HepG2 (cell line): ENCODE results near the gene F8A1. TPM values are rescaled to one million over a fixed set of nuclear protein-coding genes. Genes with fewer than 3 reads are reported as not detected.

Experiments used
- ATAC-seq: fragments of 200-7000 bp; cut with Tn5 transposase; 3 replicates; pipeline ENCODE4 v1.9.1; 2020; ENCODE audit warnings: mild to moderate bottlenecking, moderate library complexity
- BruUV-seq: library from RNA; stranded (reverse); fragments of 400-500 nt; replicated peaks from 2 replicates; lab custom pipeline; 2021; lab: Mats Ljungman, UMichigan
- CTCF ChIA-PET: fragments of 300-600 bp; formaldehyde crosslinking; extraction: SDS; loops from one replicate; lab custom pipeline; 2021; ENCODE audit warnings: low total read pairs, inconsistent platforms, low intra/inter-chr PET ratio; lab: Yijun Ruan, JAX
- POLR2A ChIA-PET: fragments of 350-600 bp; sonication (Branson Sonifier 250); formaldehyde crosslinking; loops from one replicate; lab custom pipeline; 2020; ENCODE audit warnings: antibody characterized with exemption, inconsistent platforms; lab: Yijun Ruan, JAX
- DNase-seq: peaks from one replicate; pipeline ENCODE4 v3.0.0-alpha.2; 2015; ENCODE audit warnings: low spot score
- FAIRE-seq: peaks from 3 replicates; lab custom pipeline; 2011; peaks lifted over from hg19 to GRCh38; lab: Jason Lieb, UNC
- H2AFZ ChIP-seq: one replicate; pipeline ENCODE4 v1.6.1; 2011; ENCODE audit warnings: low read length, inconsistent platforms
- H3K27ac ChIP-seq: fragments of 300-600 bp; 3 replicates; pipeline ENCODE4 v1.8.0; 2011; ENCODE audit warnings: mixed run types, mild to moderate bottlenecking, mixed read lengths, low read length, inconsistent platforms; ENCODE audit not compliant: insufficient read depth; ENCODE audit errors: extremely low read length
- H3K27me3 ChIP-seq, 2 experiments: fragments of 200-600 bp in 1 of 2; 2 replicates in 1 of 2; 3 replicates in 1 of 2; pipeline versions ENCODE4 v1.6.0 to v1.8.0; 2011; ENCODE audit warnings: low read length in 2 of 2, mild to moderate bottlenecking in 2 of 2, moderate library complexity in 2 of 2, inconsistent platforms in 1 of 2; ENCODE audit not compliant: insufficient read depth in 2 of 2, control insufficient read depth in 1 of 2
- H3K36me3 ChIP-seq, 2 experiments: fragments of 200-600 bp in 1 of 2; replicated peaks in 1 of 2; 2 replicates in 1 of 2; 3 replicates in 1 of 2; pipeline versions ENCODE4 v1.5.1 to v1.8.0; 2011; ENCODE audit warnings: low read length in 2 of 2, inconsistent platforms in 1 of 2; ENCODE audit not compliant: insufficient read depth in 2 of 2, control insufficient read depth in 1 of 2
- H3K4me1 ChIP-seq: 2 replicates; pipeline ENCODE4 v1.5.1; 2012; ENCODE audit warnings: low read length, inconsistent platforms; ENCODE audit not compliant: insufficient read depth
- H3K4me2 ChIP-seq: 2 replicates; pipeline ENCODE4 v1.6.0; 2011; ENCODE audit warnings: low read depth, low read length, inconsistent platforms
- H3K4me3 ChIP-seq, 3 experiments: fragments of 200-600 bp in 1 of 3; sonication (generic), shearing (Covaris generic) in 1 of 3; replicated peaks in 1 of 3; 2 replicates each; pipeline ENCODE4 v1.5.1; 2011 to 2016; ENCODE audit warnings: low read length in 3 of 3, inconsistent platforms in 2 of 3, low read depth in 2 of 3, mild to moderate bottlenecking in 2 of 3, control low read depth in 1 of 3, mixed read lengths in 1 of 3; ENCODE audit not compliant: insufficient read depth in 1 of 3
- H3K79me2 ChIP-seq: one replicate; pipeline ENCODE4 v1.6.1; 2011; ENCODE audit warnings: low read length, inconsistent platforms; ENCODE audit not compliant: insufficient read depth
- H3K9ac ChIP-seq: 2 replicates; pipeline ENCODE4 v1.6.0; 2011; ENCODE audit warnings: mild to moderate bottlenecking, low read depth, low read length, inconsistent platforms; ENCODE audit not compliant: insufficient read depth
- H3K9me3 ChIP-seq: 2 replicates; pipeline ENCODE4 v1.5.1; 2012; ENCODE audit warnings: mild to moderate bottlenecking, low read length
- H4K20me1 ChIP-seq: 2 replicates; pipeline ENCODE4 v1.6.0; 2011; ENCODE audit warnings: inconsistent platforms, mild to moderate bottlenecking, low read length, moderate library complexity; ENCODE audit not compliant: insufficient read depth
- FOXK2 ChIP-seq: fragments of 450-650 bp; IDR thresholded peaks from 2 replicates; pipeline ENCODE4 v1.6.1; 2016
- MAFF ChIP-seq: IDR thresholded peaks from 2 replicates; pipeline ENCODE4 v1.6.1; 2011; ENCODE audit warnings: low read depth, low read length, improper control_type of control experiment
- PAWR ChIP-seq: sonication (generic); formaldehyde crosslinking; IDR thresholded peaks from 2 replicates; pipeline ENCODE4 v1.4.0; 2020; ENCODE audit warnings: missing genetic modification reagents, mild to moderate bottlenecking, borderline replicate concordance
- SETDB1 ChIP-seq: sonication (generic); formaldehyde crosslinking; IDR thresholded peaks from 2 replicates; pipeline ENCODE4 v1.5.1; 2020; ENCODE audit warnings: missing genetic modification reagents, mild to moderate bottlenecking, borderline replicate concordance
- SMAD1 ChIP-seq: sonication (generic); formaldehyde crosslinking; IDR thresholded peaks from 2 replicates; pipeline ENCODE4 v1.4.0; 2020; ENCODE audit warnings: missing genetic modification reagents, low read depth, mild to moderate bottlenecking, borderline replicate concordance
- SP140L ChIP-seq: sonication (generic); formaldehyde crosslinking; IDR thresholded peaks from 2 replicates; pipeline ENCODE4 v1.4.0; 2020; ENCODE audit warnings: missing genetic modification reagents, borderline replicate concordance
- ZFP36L1 ChIP-seq: sonication (generic); formaldehyde crosslinking; IDR thresholded peaks from 2 replicates; pipeline ENCODE4 v1.8.0; 2022; ENCODE audit warnings: mild to moderate bottlenecking, missing genetic modification reagents, moderate library complexity
- ZNF558 ChIP-seq: sonication (generic); formaldehyde crosslinking; IDR thresholded peaks from 2 replicates; pipeline ENCODE4 v1.9.0; 2022; ENCODE audit warnings: mild to moderate bottlenecking, missing genetic modification reagents, borderline replicate concordance
- ZNF788 ChIP-seq: sonication (generic); formaldehyde crosslinking; IDR thresholded peaks from 2 replicates; pipeline ENCODE4 v1.5.0; 2020; ENCODE audit warnings: mild to moderate bottlenecking, missing genetic modification reagents, borderline replicate concordance
- WGBS: methylation state at CpG from one replicate; pipeline ENCODE4 v1.1.6; 2017; ENCODE audit warnings: low lambda C conversion rate; 5-methylcytosine and 5-hydroxymethylcytosine counted together
- in situ Hi-C: cut with HindIII; loops from 2 replicates; pipeline ENCODE4 v1.10.0; 2017; ENCODE audit warnings: low pct_unique_long_range_greater_than_20kb; ENCODE audit not compliant: extremely low pct_ligation_motif_present
- intact Hi-C: fragments of 100-400 bp; cut with micrococcal nuclease; formaldehyde crosslinking; loops from one replicate; pipeline ENCODE4 v1.10.0; 2022; ENCODE audit not compliant: unreplicated experiment
- polyA plus RNA-seq, 8 experiments: library from polyadenylated mRNA; depleted of rRNA in 3 of 8; stranded (reverse) in 7 of 8; unstranded in 1 of 8; fragments of >200 nt; fragmentation: Illumina TruSeq in 4 of 8; extraction: Trizol in 4 of 8; gene quantifications; 2 replicates each; pipeline versions ENCODE4 v1.2.1 to v1.2.3, GENCODE V29; 2011 to 2016; ENCODE audit warnings: low read depth in 4 of 8, missing spikeins in 1 of 8, mixed read lengths in 1 of 8; ENCODE audit not compliant: insufficient read depth in 1 of 8
- total RNA-seq, 5 experiments: library from RNA; depleted of rRNA; stranded (reverse); fragments of >200 nt; fragmentation: Illumina TruSeq; extraction: Trizol; gene quantifications; 2 replicates each; pipeline ENCODE4 v1.2.3, GENCODE V29; 2016; ENCODE audit warnings: low read depth in 1 of 5
- TF ChIP-seq, protein P1 (sequence below): IDR thresholded peaks from 2 replicates; pipeline ENCODE4 v1.6.1; 2016; ENCODE audit warnings: missing biosample characterization, missing genetic modification reagents, low read depth
- TF ChIP-seq, protein P2 (sequence below): sonication (generic); formaldehyde crosslinking; IDR thresholded peaks from 2 replicates; pipeline ENCODE4 v1.4.0; 2020; ENCODE audit warnings: missing genetic modification reagents
- TF ChIP-seq, protein P3 (sequence below): sonication (generic); formaldehyde crosslinking; IDR thresholded peaks from 2 replicates; pipeline ENCODE4 v1.4.0; 2020; ENCODE audit warnings: low read depth, mild to moderate bottlenecking, missing genetic modification reagents

The F8A1 gene
- total and polyA plus RNA-seq, 2 of the 13 experiments (the other 11 are each of a cell fraction or from before 2014, with no cell fraction given), result 3.6 to 5.0 TPM

DNA sequence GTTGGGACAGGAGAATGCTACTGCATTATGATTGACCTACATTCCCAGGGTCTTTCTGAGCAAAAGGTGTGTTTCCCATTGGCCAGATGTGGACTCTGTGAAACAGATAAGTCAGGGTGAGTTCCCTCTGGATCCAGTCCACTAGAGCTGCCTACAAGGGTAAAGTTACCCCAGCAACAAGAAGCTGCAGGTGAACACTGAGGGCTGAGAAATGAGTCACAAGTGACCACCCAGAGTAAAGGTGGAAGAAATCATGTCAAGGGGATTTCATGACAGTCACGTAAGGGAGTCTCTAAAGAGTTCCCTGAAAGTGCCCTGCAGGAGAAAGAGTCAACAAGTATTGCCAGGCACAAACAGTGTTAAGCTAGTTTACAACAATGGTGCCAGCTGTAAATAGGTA is 16.3 kb downstream of the F8A1 start:
- Histone ChIP-seq H3K27ac (no peak overlapping the region), H3K27me3 (no peaks in the 10 kb centered on the region), H3K9me3 (no peaks in the 10 kb centered on the region), H3K4me1 (no peaks in the 10 kb centered on the region), H2AFZ (no peak overlapping the region), H3K4me3 (no peak overlapping the region), H4K20me1 (no peaks in the 10 kb centered on the region), H3K36me3 (no peaks in the 10 kb centered on the region), H3K9ac (no peak overlapping the region), H3K79me2 (no peaks in the 10 kb centered on the region), H3K4me2 (no peak overlapping the region)
- ChIA-PET POLR2A (no interaction called here), CTCF (no interaction called here)
- in situ Hi-C loops, result no loop called here
- intact Hi-C loops, result no loop called here
- TF ChIP-seq ZNF558 (CRISPR knock-in tag) (no peak), MAFF (no peak), SETDB1 (CRISPR knock-in tag) (no peak), PAWR (CRISPR knock-in tag) (no peak), SP140L (CRISPR knock-in tag) (no peak), ZFP36L1 (CRISPR knock-in tag) (no peak), ZNF788 (no peak), SMAD1 (CRISPR knock-in tag) (no peak), FOXK2 (no peak)
- TF ChIP-seq, protein P1, sequence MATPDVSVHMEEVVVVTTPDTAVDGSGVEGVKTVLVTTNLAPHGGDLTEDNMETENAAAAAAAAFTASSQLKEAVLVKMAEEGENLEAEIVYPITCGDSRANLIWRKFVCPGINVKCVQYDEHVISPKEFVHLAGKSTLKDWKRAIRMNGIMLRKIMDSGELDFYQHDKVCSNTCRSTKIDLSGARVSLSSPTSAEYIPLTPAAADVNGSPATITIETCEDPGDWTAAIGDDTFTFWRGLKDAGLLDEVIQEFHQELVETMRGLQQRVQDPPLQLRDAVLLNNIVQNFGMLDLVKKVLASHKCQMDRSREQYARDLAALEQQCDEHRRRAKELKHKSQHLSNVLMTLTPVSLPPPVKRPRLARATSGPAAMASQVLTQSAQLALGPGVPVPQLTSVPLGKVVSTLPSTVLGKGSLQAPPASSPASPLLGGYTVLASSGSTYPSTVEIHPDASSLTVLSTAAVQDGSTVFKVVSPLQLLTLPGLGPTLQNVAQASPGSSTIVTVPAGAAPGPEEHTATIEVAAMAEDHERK (CRISPR knock-in tag), result no peak
- TF ChIP-seq, protein P2, sequence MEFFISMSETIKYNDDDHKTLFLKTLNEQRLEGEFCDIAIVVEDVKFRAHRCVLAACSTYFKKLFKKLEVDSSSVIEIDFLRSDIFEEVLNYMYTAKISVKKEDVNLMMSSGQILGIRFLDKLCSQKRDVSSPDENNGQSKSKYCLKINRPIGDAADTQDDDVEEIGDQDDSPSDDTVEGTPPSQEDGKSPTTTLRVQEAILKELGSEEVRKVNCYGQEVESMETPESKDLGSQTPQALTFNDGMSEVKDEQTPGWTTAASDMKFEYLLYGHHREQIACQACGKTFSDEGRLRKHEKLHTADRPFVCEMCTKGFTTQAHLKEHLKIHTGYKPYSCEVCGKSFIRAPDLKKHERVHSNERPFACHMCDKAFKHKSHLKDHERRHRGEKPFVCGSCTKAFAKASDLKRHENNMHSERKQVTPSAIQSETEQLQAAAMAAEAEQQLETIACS, result no peak
- TF ChIP-seq, protein P3, sequence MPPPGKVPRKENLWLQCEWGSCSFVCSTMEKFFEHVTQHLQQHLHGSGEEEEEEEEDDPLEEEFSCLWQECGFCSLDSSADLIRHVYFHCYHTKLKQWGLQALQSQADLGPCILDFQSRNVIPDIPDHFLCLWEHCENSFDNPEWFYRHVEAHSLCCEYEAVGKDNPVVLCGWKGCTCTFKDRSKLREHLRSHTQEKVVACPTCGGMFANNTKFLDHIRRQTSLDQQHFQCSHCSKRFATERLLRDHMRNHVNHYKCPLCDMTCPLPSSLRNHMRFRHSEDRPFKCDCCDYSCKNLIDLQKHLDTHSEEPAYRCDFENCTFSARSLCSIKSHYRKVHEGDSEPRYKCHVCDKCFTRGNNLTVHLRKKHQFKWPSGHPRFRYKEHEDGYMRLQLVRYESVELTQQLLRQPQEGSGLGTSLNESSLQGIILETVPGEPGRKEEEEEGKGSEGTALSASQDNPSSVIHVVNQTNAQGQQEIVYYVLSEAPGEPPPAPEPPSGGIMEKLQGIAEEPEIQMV (CRISPR knock-in tag), result no peak
- no TSS peak for BruUV-seq
- WGBS, result 13% methylated on average over 1 of the region's 1 CpG
- ATAC-seq (no peak), FAIRE-seq (no peak), DNase-seq (no peak)
